Loucy (cell line): Measurements from ENCODE around the gene TBCD.
"Not testable (repeated sequence)": the region's sequence is repeated elsewhere in the genome, so short reads cannot be mapped to it uniquely, and the experiment has no call there.

Source experiments
- H2AFZ ChIP-seq: fragments of 200-600 bp; sonication (generic); 2 replicates; pipeline ENCODE4 v1.6.0; 2016; ENCODE audit warnings: antibody characterized with exemption, mild to moderate bottlenecking, low read length, moderate library complexity
- H3F3A ChIP-seq: fragments of 200-600 bp; 2 replicates; pipeline ENCODE4 v1.6.0; 2016; ENCODE audit warnings: antibody characterized with exemption, low read depth, mild to moderate bottlenecking
- H3K27me3 ChIP-seq: fragments of 200-600 bp; sonication (generic); 2 replicates; pipeline ENCODE4 v1.6.1; 2014; ENCODE audit warnings: low read length, mild to moderate bottlenecking; ENCODE audit not compliant: insufficient read depth, poor library complexity, severe bottlenecking
- H3K36me3 ChIP-seq: fragments of 200-600 bp; sonication (generic); 2 replicates; pipeline ENCODE4 v1.6.1; 2016; ENCODE audit warnings: low read length; ENCODE audit not compliant: insufficient read depth
- H3K4me1 ChIP-seq: fragments of 200-600 bp; sonication (generic); 2 replicates; pipeline ENCODE4 v1.5.1; 2014; ENCODE audit warnings: low read length, mild to moderate bottlenecking; ENCODE audit not compliant: insufficient read depth, poor library complexity, severe bottlenecking
- H3K4me2 ChIP-seq: fragments of 200-600 bp; sonication (generic); 2 replicates; pipeline ENCODE4 v1.6.0; 2014; ENCODE audit warnings: antibody characterized with exemption, low read length, low read depth, mild to moderate bottlenecking; ENCODE audit not compliant: poor library complexity, severe bottlenecking
- H3K4me3 ChIP-seq: fragments of 200-600 bp; sonication (generic); 2 replicates; pipeline ENCODE4 v1.5.1; 2014; ENCODE audit warnings: low read length, mild to moderate bottlenecking, mixed read lengths; ENCODE audit not compliant: poor library complexity, severe bottlenecking
- H3K79me2 ChIP-seq: fragments of 200-600 bp; sonication (generic); 2 replicates; pipeline ENCODE4 v1.6.1; 2014; ENCODE audit warnings: low read length; ENCODE audit not compliant: insufficient read depth
- H3K9ac ChIP-seq: fragments of 200-600 bp; sonication (generic); 2 replicates; pipeline ENCODE4 v1.6.0; 2014; ENCODE audit warnings: mild to moderate bottlenecking, low read depth, low read length, moderate library complexity; ENCODE audit not compliant: poor library complexity, severe bottlenecking
- H3K9me2 ChIP-seq: fragments of 200-600 bp; sonication (generic); replicated peaks from 2 replicates; pipeline ENCODE4 v1.6.1; 2016; ENCODE audit warnings: low read depth, low read length, mixed read lengths
- H3K9me3 ChIP-seq: fragments of 200-600 bp; sonication (generic); 2 replicates; pipeline ENCODE4 v1.6.1; 2014; ENCODE audit warnings: mild to moderate bottlenecking, antibody characterized with exemption, low read length, low read depth; ENCODE audit not compliant: insufficient read depth
- H4K20me1 ChIP-seq: fragments of 200-600 bp; sonication (generic); 2 replicates; pipeline ENCODE4 v1.6.0; 2014; ENCODE audit warnings: antibody characterized with exemption, low read length, mild to moderate bottlenecking; ENCODE audit not compliant: insufficient read depth, poor library complexity, severe bottlenecking
- CTCF ChIP-seq: fragments of 200-600 bp; sonication (generic); conservative IDR thresholded peaks from 2 replicates; pipeline ENCODE4 v1.5.1; 2014; ENCODE audit warnings: mild to moderate bottlenecking, antibody characterized with exemption, low read length
- EZH2phosphoT487 ChIP-seq: fragments of 200-600 bp; IDR thresholded peaks from 2 replicates; pipeline ENCODE4 v1.6.1; 2018; ENCODE audit warnings: antibody characterized with exemption, mild to moderate bottlenecking, moderate library complexity, borderline replicate concordance

Gene TBCD

GRCh38 chr17:82781894-82782274 lies 30.0 kb downstream of the TBCD start:
- Histone ChIP-seq H3K4me1 (peaks cover 4% of the 10 kb centered on the region), H3K4me2 (no peak overlapping the region), H3K9me3 (no peaks in the 10 kb centered on the region), H3K4me3 (no peak overlapping the region), H3K9ac (no peak overlapping the region), H2AFZ (no peak overlapping the region), H3K9me2 (no peaks in the 10 kb centered on the region), H3K36me3 (peaks cover 37% of the 10 kb centered on the region; the same call in 1 of the 2 replicates), H3K27me3 (no peaks in the 10 kb centered on the region), H3K79me2 (peaks cover 32% of the 10 kb centered on the region; the same call in 1 of the 2 replicates), H4K20me1 (peaks cover 5% of the 10 kb centered on the region), H3F3A (no peaks in the 10 kb centered on the region)
- TF ChIP-seq CTCF (peak; percentile 97), EZH2phosphoT487 (no peak)

- Histone ChIP-seq H2AFZ (no peak overlapping the region), H3K4me2 (no peak overlapping the region), H4K20me1 (no peaks in the 10 kb centered on the region), H3K9me3 (no peaks in the 10 kb centered on the region), H3K4me3 (no peak overlapping the region), H3K4me1 (peaks cover 4% of the 10 kb centered on the region), H3K9me2 (no peaks in the 10 kb centered on the region), H3F3A (no peaks in the 10 kb centered on the region), H3K79me2 (peaks cover 29% of the 10 kb centered on the region; the same call in 1 of the 2 replicates), H3K36me3 (peaks cover 40% of the 10 kb centered on the region; the same call in 1 of the 2 replicates), H3K9ac (no peak overlapping the region), H3K27me3 (no peaks in the 10 kb centered on the region)
- no peak for TF ChIP-seq CTCF
- TF ChIP-seq EZH2phosphoT487: no peak
These were observed 30.9 kb downstream of the TBCD start for GRCh38 chr17:82782657-82783207.

GRCh38 chr17:82783498-82783897 lies 31.6 kb downstream of the TBCD start:
- H3K36me3 ChIP-seq: peaks cover 41% of the 10 kb centered on the region; the same call in 1 of the 2 replicates
- H3K9me3 ChIP-seq: no peaks in the 10 kb centered on the region
- TF ChIP-seq EZH2phosphoT487: no peak
- no peak for TF ChIP-seq CTCF
- H3K27me3 ChIP-seq: no peaks in the 10 kb centered on the region
- no peak overlapping the region for H3K4me2 ChIP-seq
- peaks cover 4% of the 10 kb centered on the region for H3K4me1 ChIP-seq
- H3F3A ChIP-seq: no peaks in the 10 kb centered on the region
- H3K4me3 ChIP-seq: no peak overlapping the region
- no peaks in the 10 kb centered on the region for H4K20me1 ChIP-seq
- H2AFZ ChIP-seq: no peak overlapping the region
- no peak overlapping the region for H3K9ac ChIP-seq
- H3K9me2 ChIP-seq: no peaks in the 10 kb centered on the region
- peaks cover 29% of the 10 kb centered on the region; the same call in 1 of the 2 replicates for H3K79me2 ChIP-seq

- not testable (repeated sequence) for H3K4me2 ChIP-seq, H3K27me3 ChIP-seq, H3K4me1 ChIP-seq, H3F3A ChIP-seq, H4K20me1 ChIP-seq, H3K9me3 ChIP-seq, H3K4me3 ChIP-seq, H2AFZ ChIP-seq, H3K9me2 ChIP-seq, H3K9ac ChIP-seq
- peaks cover 51% of the 10 kb centered on the region; the same call in 1 of the 2 replicates for H3K36me3 ChIP-seq
- H3K79me2 ChIP-seq: peaks cover 36% of the 10 kb centered on the region; the same call in 1 of the 2 replicates
These were observed 33.7 kb downstream of the TBCD start for GRCh38 chr17:82785581-82785980.
